Fibroblast of lung (primary cell): ENCODE results near the gene PRKAG2. TPM values are rescaled to one million over a fixed set of nuclear protein-coding genes. Genes with fewer than 3 reads are reported as not detected.

ENCODE experiments used
- DNase-seq, 2 donors: peaks; one replicate each; pipeline versions ENCODE4 v3.0.0 to v3.0.0-alpha.2; 2010; ENCODE audit warnings: low read depth in 2 of 2
- H2AFZ ChIP-seq: 2 replicates; pipeline ENCODE4 v1.5.1; 2012; ENCODE audit warnings: low read length, control low read depth, inconsistent platforms
- H3K27ac ChIP-seq: 2 replicates; pipeline ENCODE4 v1.5.1; 2011; ENCODE audit warnings: low read length, control low read depth; ENCODE audit not compliant: insufficient read depth
- H3K27me3 ChIP-seq: 2 replicates; pipeline ENCODE4 v1.5.1; 2011; ENCODE audit warnings: mild to moderate bottlenecking, low read length; ENCODE audit not compliant: control insufficient read depth, insufficient read depth
- H3K36me3 ChIP-seq: 2 replicates; pipeline ENCODE4 v1.5.1; 2011; ENCODE audit warnings: low read length; ENCODE audit not compliant: control insufficient read depth, insufficient read depth
- H3K4me1 ChIP-seq: 2 replicates; pipeline ENCODE4 v1.5.1; 2011; ENCODE audit warnings: low read length; ENCODE audit not compliant: control insufficient read depth, insufficient read depth; ENCODE audit errors: extremely low read depth
- H3K4me2 ChIP-seq: 2 replicates; pipeline ENCODE4 v1.5.1; 2011; ENCODE audit warnings: low read length, control low read depth; ENCODE audit not compliant: insufficient read depth; ENCODE audit errors: extremely low read depth
- H3K4me3 ChIP-seq, 4 experiments: fragments of 200-600 bp in 1 of 4; sonication (generic) in 1 of 4; replicated peaks in 1 of 4; 2 replicates each; pipeline ENCODE4 v1.5.1; 2011 to 2016; ENCODE audit warnings: low read length in 4 of 4, low read depth in 3 of 4, mild to moderate bottlenecking in 3 of 4, control low read depth in 2 of 4, inconsistent platforms in 1 of 4, mixed read lengths in 1 of 4; ENCODE audit not compliant: insufficient read depth in 1 of 4; ENCODE audit errors: control extremely low read depth in 1 of 4
- H3K79me2 ChIP-seq: 2 replicates; pipeline ENCODE4 v1.5.1; 2012; ENCODE audit warnings: mild to moderate bottlenecking, low read length, inconsistent platforms; ENCODE audit not compliant: control insufficient read depth, insufficient read depth
- H3K9ac ChIP-seq: 2 replicates; pipeline ENCODE4 v1.5.1; 2011; ENCODE audit warnings: mild to moderate bottlenecking, low read length, control low read depth; ENCODE audit not compliant: insufficient read depth
- H3K9me3 ChIP-seq: 2 replicates; pipeline ENCODE4 v1.5.1; 2012; ENCODE audit warnings: low read depth, low read length; ENCODE audit not compliant: control insufficient read depth, insufficient read depth
- H4K20me1 ChIP-seq: 2 replicates; pipeline ENCODE4 v1.5.1; 2011; ENCODE audit warnings: low read length; ENCODE audit not compliant: control insufficient read depth, insufficient read depth; ENCODE audit errors: extremely low read depth
- CTCF ChIP-seq, 2 donors: IDR thresholded peaks in 1 of 2; conservative IDR thresholded peaks in 1 of 2; 1 replicate in 1 of 2; 2 replicates in 1 of 2; pipeline ENCODE4 v1.5.1; 2011 to 2012; ENCODE audit warnings: low read length in 2 of 2, control low read depth in 1 of 2, inconsistent platforms in 1 of 2, low read depth in 1 of 2, mild to moderate bottlenecking in 1 of 2
- EZH2 ChIP-seq: IDR thresholded peaks from 2 replicates; pipeline ENCODE4 v1.5.1; 2012; ENCODE audit warnings: low read length, control low read depth, mild to moderate bottlenecking; ENCODE audit errors: missing control alignments
- polyA plus RNA-seq, 2 donors: library from polyadenylated mRNA; depleted of rRNA in 1 of 2; stranded (reverse) in 1 of 2; unstranded in 1 of 2; fragments of >200 nt; gene quantifications; 2 replicates each; pipeline ENCODE4 v1.2.1, GENCODE V29; 2011 to 2012; ENCODE audit warnings: missing spikeins in 1 of 2
- total RNA-seq: library from RNA; depleted of rRNA; stranded (reverse); fragments of >200 nt; gene quantifications from 2 replicates; pipeline ENCODE4 v1.2.1, GENCODE V29; 2014

The PRKAG2 gene
- total and polyA plus RNA-seq, 2 donors (not counting 1 experiment from before 2014, with no cell fraction given): 11.9 to 56.7 TPM

DNA sequence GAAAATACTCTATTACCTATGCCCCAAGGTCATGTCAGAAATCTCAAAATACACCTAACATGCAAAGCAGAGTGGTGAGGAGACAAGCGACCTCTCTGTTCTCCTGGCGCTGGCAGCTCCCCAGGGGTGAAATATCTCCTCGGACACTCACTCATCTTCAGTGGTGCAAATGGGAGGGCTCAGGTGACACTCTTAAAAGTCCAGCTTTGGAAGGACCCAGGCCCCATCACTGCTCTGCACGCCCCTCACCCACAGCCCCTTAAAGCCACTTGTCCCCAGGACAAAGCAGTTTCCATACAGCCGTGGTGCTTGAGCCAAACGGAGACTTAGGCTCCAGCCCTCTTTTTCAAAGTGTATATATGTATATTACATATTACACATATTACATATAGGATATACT lies 12.4 kb downstream of the PRKAG2 start:
- no peaks in the 10 kb centered on the region for H3K9me3 ChIP-seq
- no peak overlapping the region for H3K9ac ChIP-seq
- H3K27me3 ChIP-seq: peaks cover 4% of the 10 kb centered on the region
- no peaks in the 10 kb centered on the region for H4K20me1 ChIP-seq
- no peak overlapping the region for H3K4me3 ChIP-seq
- H3K27ac ChIP-seq: no peak overlapping the region
- no peaks in the 10 kb centered on the region for H3K4me1 ChIP-seq
- no peaks in the 10 kb centered on the region for H3K79me2 ChIP-seq
- DNase-seq: no peak
- TF ChIP-seq EZH2: no peak
- TF ChIP-seq CTCF (conservative IDR thresholded peaks at IDR 0.05 in 1 of 2, IDR thresholded peaks at IDR 0.05 in 1 of 2; ENCODE audit: low read depth in 1 of 2, low read length in 2 of 2): no peak
- H3K36me3 ChIP-seq: no peaks in the 10 kb centered on the region
- no peak overlapping the region for H2AFZ ChIP-seq
- no peak overlapping the region for H3K4me2 ChIP-seq

- TF ChIP-seq CTCF (conservative IDR thresholded peaks at IDR 0.05 in 1 of 2, IDR thresholded peaks at IDR 0.05 in 1 of 2; ENCODE audit: low read depth in 1 of 2, low read length in 2 of 2): no peak
- no peak for TF ChIP-seq EZH2
Measured at GRCh38 chr7:151864081-151864480, 12.8 kb downstream of the PRKAG2 start.

DNA sequence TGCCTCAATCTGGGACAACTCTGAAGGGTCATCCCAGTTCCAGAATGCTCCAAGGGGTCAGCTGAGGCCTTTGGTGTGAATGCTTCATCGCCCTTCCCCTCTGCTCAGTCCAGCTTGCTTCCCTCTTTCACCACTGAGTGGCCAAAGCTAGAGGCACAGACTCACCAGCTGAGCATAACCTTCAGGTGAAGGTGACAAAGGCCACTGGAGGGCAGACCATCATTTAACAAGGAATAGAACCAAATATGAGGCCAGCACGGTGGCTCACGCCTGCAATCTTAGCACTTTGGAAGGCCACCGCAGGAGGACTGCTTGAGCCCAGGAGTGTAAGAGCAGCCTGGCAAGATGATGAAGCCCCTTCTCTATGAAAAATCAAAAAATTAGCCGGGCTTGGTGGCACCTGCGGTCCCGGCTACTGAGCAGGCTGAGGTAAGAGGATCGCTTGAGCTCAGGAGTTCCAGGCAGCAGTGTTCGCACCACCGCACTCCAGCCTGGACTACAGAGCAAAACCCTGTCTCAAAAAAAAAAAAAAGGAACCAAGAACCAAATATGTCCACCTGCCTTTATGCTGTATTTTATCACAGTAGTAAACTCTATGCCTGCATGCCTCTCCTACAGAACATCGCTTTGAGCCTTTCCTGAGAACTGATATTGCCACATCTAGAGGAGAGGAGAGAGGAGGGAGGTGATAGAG lies 13.4 kb downstream of the PRKAG2 start:
- no peaks in the 10 kb centered on the region for H3K36me3 ChIP-seq
- no peaks in the 10 kb centered on the region for H4K20me1 ChIP-seq
- H3K9ac ChIP-seq: no peak overlapping the region
- no peak overlapping the region for H2AFZ ChIP-seq
- no peaks in the 10 kb centered on the region for H3K79me2 ChIP-seq
- H3K4me1 ChIP-seq: no peaks in the 10 kb centered on the region
- DNase-seq: no peak
- H3K27me3 ChIP-seq: no peaks in the 10 kb centered on the region
- H3K4me2 ChIP-seq: no peak overlapping the region
- no peaks in the 10 kb centered on the region for H3K9me3 ChIP-seq
- H3K27ac ChIP-seq: no peak overlapping the region
- TF ChIP-seq CTCF (conservative IDR thresholded peaks at IDR 0.05 in 1 of 2, IDR thresholded peaks at IDR 0.05 in 1 of 2; ENCODE audit: low read depth in 1 of 2, low read length in 2 of 2) (no peak), EZH2 (no peak)
- no peak overlapping the region for H3K4me3 ChIP-seq

More at GRCh38 chr7:151864081-151864480, 12.8 kb downstream of the PRKAG2 start:
- Histone ChIP-seq H3K27me3 (no peaks in the 10 kb centered on the region), H3K4me3 (no peak overlapping the region), H3K79me2 (no peaks in the 10 kb centered on the region), H3K9me3 (no peaks in the 10 kb centered on the region), H3K9ac (no peak overlapping the region), H3K4me2 (no peak overlapping the region), H4K20me1 (no peaks in the 10 kb centered on the region), H2AFZ (no peak overlapping the region), H3K36me3 (no peaks in the 10 kb centered on the region), H3K27ac (no peak overlapping the region), H3K4me1 (no peaks in the 10 kb centered on the region)
- no peak for DNase-seq
